Measurements from ENCODE around the gene CDK5RAP2.

GRCh38 chr9:120621941-120622340 lies 42.0 kb upstream of the CDK5RAP2 start:
- TF ChIP-seq POLR2A (IDR thresholded peaks at IDR 0.05): no peak
- no peak for TF ChIP-seq CTCF (IDR thresholded peaks at IDR 0.05 in 8 of 11, conservative IDR thresholded peaks at IDR 0.05 in 3 of 11)
- TF ChIP-seq POLR2AphosphoS5 (IDR thresholded peaks at IDR 0.05): no peak

All from spleen (tissue), 7 donors.